ENCODE measurements around the gene MRRF. TPM values are rescaled to one million over a fixed set of nuclear protein-coding genes. Genes with fewer than 3 reads are reported as not detected.

Gene MRRF
- total RNA-seq, 1 donor from 2014 or later, result 21.7 TPM

DNA sequence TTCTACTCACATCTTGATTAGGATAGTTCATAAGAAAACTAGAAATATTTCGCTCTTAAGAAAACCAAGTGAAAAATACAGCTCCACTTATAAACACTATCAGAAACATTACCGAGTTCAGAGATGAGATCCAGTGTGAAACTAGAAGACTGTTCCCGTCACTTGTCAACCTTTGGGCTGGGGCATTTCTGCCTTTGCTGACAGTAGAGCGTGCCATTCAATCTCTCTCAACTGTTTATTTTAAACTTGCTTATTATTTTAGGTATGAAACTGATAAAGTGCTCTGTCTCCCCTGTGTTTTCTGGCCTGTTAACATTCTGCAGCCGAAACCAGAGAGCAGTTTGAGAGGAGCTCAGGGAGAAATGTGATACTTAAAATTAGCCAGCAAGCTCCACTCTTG, 16.7 kb downstream of the MRRF start:
- Mint-ChIP-seq H3K9me3 (ENCODE audit: low read depth) (peaks cover 7% of the 10 kb centered on the region), H3K4me3 (ENCODE audit: unreplicated experiment) (no peak overlapping the region), H3K4me1 (ENCODE audit: low read depth) (peaks cover 14% of the 10 kb centered on the region), H3K36me3 (ENCODE audit: low read depth) (peaks cover 18% of the 10 kb centered on the region), H3K27ac (ENCODE audit: unreplicated experiment) (peak overlapping the region; percentile 46), H3K27me3 (ENCODE audit: low read depth) (no peaks in the 10 kb centered on the region)
- TF ChIP-seq, protein P1, sequence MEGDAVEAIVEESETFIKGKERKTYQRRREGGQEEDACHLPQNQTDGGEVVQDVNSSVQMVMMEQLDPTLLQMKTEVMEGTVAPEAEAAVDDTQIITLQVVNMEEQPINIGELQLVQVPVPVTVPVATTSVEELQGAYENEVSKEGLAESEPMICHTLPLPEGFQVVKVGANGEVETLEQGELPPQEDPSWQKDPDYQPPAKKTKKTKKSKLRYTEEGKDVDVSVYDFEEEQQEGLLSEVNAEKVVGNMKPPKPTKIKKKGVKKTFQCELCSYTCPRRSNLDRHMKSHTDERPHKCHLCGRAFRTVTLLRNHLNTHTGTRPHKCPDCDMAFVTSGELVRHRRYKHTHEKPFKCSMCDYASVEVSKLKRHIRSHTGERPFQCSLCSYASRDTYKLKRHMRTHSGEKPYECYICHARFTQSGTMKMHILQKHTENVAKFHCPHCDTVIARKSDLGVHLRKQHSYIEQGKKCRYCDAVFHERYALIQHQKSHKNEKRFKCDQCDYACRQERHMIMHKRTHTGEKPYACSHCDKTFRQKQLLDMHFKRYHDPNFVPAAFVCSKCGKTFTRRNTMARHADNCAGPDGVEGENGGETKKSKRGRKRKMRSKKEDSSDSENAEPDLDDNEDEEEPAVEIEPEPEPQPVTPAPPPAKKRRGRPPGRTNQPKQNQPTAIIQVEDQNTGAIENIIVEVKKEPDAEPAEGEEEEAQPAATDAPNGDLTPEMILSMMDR (IDR thresholded peaks at IDR 0.05), result no peak
- DNase-seq (ENCODE audit: low spot score), result no peak

DNA sequence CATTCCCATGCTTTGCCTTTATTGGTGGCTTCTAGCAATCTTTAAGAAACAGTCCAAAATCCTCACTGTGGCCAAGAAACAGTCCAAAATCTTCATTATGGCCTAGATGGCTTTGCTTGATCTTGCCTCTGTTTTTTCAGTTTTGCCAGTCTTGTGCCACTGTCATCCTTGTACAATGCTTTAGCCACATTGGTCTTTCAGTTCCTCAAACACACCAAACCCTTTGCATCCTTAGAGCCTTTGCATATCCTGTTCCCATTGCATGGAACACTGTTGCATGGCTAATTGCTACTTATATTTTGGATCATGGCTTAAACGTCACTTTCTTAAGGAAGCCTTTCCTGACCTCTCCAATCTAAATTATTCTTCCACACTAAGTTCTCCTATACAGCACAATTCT, 22.1 kb downstream of the MRRF start:
- Mint-ChIP-seq H3K36me3 (ENCODE audit: low read depth) (peaks cover 18% of the 10 kb centered on the region), H3K27ac (ENCODE audit: unreplicated experiment) (no peak overlapping the region), H3K9me3 (ENCODE audit: low read depth) (no peaks in the 10 kb centered on the region), H3K4me1 (ENCODE audit: low read depth) (peaks cover 6% of the 10 kb centered on the region), H3K27me3 (ENCODE audit: low read depth) (no peaks in the 10 kb centered on the region), H3K4me3 (ENCODE audit: unreplicated experiment) (no peak overlapping the region)
- TF ChIP-seq, protein P1 (IDR thresholded peaks at IDR 0.05), result no peak
- DNase-seq (ENCODE audit: low spot score), result no peak

DNA sequence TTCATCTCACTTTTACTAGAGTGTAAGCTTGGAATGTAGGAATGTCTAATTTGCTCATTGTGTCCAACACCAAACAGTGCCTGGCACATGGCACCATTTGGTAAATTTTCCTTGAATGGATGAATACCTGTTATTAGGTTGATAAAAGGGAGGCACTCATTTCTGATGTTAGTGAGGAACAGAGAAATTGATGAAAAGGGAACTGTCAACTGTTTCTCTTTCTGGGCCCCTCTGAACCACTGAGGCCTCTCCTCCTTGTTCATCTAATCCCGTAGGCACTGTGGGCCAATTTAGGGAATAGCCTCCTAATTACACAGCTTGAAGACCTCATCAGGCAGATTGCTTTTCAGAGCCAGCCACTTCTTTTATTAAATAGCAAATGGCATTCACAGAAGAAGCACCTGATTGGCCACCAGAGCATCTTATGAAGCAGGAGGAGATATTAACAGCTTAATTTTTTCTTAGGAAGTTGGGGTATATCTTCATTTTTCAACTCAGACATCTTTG, 22.6 kb downstream of the MRRF start:
- TF ChIP-seq, protein P1 (IDR thresholded peaks at IDR 0.05), result no peak

DNA sequence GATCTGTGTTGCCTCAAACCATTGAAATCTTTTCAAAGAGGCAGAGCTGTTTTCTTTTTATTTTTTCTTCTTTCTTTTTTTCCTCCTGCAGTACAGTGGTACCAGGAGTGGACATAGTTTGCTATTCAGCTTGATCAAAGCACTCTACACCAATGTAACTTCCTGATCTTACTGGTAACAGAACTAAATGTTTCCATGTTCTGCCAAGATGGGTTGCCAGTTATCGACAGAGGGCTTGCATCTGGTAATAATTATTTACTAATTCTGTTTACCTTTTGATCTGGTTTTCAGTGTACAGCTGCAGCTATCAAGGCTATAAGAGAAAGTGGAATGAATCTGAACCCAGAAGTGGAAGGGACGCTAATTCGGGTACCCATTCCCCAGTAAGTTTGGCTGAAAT, 26.8 kb downstream of the MRRF start:
- Mint-ChIP-seq H3K9me3 (ENCODE audit: low read depth) (no peaks in the 10 kb centered on the region), H3K4me3 (ENCODE audit: unreplicated experiment) (no peak overlapping the region), H3K4me1 (ENCODE audit: low read depth) (no peaks in the 10 kb centered on the region), H3K27me3 (ENCODE audit: low read depth) (no peaks in the 10 kb centered on the region), H3K27ac (ENCODE audit: unreplicated experiment) (no peak overlapping the region), H3K36me3 (ENCODE audit: low read depth) (peaks cover 19% of the 10 kb centered on the region)
- no peak for DNase-seq (ENCODE audit: low spot score)
- TF ChIP-seq, protein P1 (IDR thresholded peaks at IDR 0.05), result no peak

More for the DNA sequence above, 22.6 kb downstream of the MRRF start:
- Mint-ChIP-seq H3K4me3 (ENCODE audit: unreplicated experiment) (no peak overlapping the region), H3K27me3 (ENCODE audit: low read depth) (no peaks in the 10 kb centered on the region), H3K9me3 (ENCODE audit: low read depth) (no peaks in the 10 kb centered on the region), H3K27ac (ENCODE audit: unreplicated experiment) (no peak overlapping the region), H3K4me1 (ENCODE audit: low read depth) (peaks cover under 1% of the 10 kb centered on the region), H3K36me3 (ENCODE audit: low read depth) (peaks cover 21% of the 10 kb centered on the region)
- no peak for DNase-seq (ENCODE audit: low spot score)

GRCh38 chr9:122294531-122294930, 29.8 kb downstream of the MRRF start:
- no peak overlapping the region for H3K4me3 Mint-ChIP-seq (ENCODE audit: unreplicated experiment)
- TF ChIP-seq, protein P1 (IDR thresholded peaks at IDR 0.05), result no peak
- no peaks in the 10 kb centered on the region for H3K27me3 Mint-ChIP-seq (ENCODE audit: low read depth)
- no peak for DNase-seq (ENCODE audit: low spot score)
- no peak overlapping the region for H3K27ac Mint-ChIP-seq (ENCODE audit: unreplicated experiment)
- peaks cover 14% of the 10 kb centered on the region for H3K36me3 Mint-ChIP-seq (ENCODE audit: low read depth)
- H3K4me1 Mint-ChIP-seq (ENCODE audit: low read depth), result no peaks in the 10 kb centered on the region
- H3K9me3 Mint-ChIP-seq (ENCODE audit: low read depth), result no peaks in the 10 kb centered on the region

All from chondrocyte (in vitro differentiated cells).